NCI-H345 treated with DMSO at 0.1 percent for 48 hours (cell line): Measurements from ENCODE around the gene FGFR4.
"Not testable (repeated sequence)": the region's sequence is repeated elsewhere in the genome, so short reads cannot be mapped to it uniquely, and the experiment has no call there.

Experiments used
- DNase-seq: peaks from one replicate; lab custom pipeline; 2025; ENCODE audit not compliant: unreplicated experiment; lab: John Stamatoyannopoulos, UW

The FGFR4 gene

DNA sequence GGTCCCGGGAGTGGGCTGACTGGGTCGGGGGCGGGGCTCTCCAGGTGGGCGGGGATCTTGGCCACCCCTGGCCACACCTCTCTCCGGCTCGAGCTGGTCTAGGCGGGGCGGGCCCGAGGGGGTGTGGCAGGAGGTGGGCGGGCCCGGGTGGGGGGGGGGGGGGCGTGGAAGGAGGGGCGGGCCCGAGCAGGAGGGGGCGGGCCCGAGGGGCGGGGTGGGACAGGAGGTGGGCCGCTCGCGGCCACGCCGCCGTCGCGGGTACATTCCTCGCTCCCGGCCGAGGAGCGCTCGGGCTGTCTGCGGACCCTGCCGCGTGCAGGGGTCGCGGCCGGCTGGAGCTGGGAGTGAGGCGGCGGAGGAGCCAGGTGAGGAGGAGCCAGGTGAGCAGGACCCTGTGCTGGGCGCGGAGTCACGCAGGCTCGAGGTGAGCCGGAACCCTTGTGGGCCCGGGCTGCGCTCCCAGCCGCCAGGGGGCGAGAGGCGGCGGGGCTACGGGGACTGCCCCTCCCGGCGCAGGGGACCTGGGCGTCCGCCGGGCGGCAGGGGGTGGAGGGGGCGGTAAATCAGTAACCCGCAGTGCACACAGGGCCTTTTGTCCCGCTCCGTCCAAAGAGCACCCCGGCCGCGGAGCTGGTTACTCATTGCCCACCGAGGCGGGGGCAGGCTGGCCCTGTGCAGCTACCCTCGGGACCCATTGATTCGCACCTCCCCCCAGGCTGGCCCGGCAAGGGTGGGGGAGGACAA is at the start of gene FGFR4:
Gene FGFR4, plus strand, starts transcription at position 262 of the 744 bp plus-strand sequence. CDS start 2,688 bp downstream, outside the sequence.
- DNase-seq, result peak; percentile 45

DNA sequence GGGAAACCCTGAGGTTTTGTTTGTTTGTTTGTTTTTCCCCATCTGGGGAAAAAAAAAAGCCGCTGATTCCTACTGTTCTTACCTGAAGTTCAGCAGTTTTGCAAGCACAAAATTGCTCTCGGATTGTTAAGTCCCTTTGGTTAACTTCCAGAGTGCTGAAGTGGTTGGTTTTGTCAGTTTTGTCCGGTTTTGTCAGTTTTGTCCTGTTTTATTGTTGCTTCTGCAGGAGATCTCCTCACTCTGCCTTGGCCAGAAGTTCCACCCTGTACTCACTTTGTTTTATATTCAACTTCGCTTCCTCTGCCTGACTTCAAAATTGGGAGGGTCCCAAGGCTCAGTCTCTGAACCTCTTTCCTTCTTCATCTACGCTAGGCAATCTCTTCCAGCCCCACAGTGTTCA is 49.8 kb upstream of the FGFR4 start:
- no peak for DNase-seq

DNA sequence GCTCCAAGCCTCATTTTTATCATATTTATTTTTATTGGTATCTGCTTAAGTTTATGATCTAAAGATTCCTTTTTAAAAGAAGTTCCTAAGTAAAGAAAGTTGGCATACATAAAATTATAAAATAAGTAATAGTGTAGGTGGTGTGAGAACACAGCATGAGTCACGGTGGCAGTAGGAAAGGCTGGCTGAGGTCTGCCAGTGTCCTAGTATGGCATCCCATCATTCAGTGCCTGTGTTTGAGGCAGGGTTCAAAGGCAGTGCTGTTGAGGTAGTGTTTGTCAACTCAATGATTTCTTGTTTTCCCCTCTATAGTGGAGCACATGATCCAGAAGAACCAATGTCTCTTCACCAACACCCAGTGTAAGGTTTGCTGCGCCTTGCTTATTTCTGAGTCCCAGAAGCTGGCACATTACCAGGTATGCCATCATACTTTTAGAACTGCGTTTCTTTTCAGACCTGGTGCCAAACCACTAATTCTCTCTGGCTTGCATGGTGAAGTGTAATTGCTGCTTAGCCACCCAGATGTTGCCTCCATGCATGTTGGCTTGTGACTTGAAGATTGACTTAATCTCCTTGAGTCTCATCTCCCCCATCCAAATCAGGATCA is 45.8 kb upstream of the FGFR4 start:
- DNase-seq, result no peak

DNA sequence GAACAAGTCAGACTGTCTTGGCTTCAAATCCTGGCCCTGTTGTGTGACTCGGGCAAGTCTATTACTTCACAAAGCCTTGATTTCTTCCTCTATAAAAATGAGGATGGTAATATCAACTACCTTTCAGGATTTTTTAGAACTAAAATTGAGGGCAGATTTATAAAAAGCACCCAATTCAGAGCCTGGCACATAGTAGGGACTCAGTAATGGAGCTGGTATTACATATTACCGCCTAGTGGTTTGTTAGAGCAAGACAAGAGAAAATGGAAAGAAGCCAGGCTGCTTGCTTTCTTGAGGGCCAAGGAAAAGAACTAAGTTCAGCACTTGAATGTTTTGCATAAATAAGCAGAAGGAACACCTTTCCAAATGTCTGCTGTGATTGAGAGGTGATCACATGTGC is 44.8 kb upstream of the FGFR4 start:
- no peak for DNase-seq

DNA sequence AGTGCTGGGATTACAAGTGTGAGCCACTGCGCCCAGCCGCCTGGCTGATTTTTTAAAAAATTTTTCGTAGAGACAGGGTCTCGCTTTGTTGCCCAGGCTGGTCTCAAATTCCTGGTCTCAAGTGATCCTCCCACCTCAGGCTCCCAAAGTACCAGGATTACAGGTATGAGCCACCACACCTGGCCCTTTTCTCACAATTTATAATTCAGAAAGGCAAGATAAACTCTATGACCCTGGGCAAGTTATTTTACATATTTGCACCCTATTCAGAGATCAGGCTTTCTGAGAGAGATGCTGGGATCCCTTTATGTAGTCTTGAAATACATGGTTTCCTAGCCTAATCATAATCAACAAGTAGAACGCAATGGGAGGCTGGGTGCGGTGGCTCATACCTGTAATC is 43.6 kb upstream of the FGFR4 start:
- no peak for DNase-seq

DNA sequence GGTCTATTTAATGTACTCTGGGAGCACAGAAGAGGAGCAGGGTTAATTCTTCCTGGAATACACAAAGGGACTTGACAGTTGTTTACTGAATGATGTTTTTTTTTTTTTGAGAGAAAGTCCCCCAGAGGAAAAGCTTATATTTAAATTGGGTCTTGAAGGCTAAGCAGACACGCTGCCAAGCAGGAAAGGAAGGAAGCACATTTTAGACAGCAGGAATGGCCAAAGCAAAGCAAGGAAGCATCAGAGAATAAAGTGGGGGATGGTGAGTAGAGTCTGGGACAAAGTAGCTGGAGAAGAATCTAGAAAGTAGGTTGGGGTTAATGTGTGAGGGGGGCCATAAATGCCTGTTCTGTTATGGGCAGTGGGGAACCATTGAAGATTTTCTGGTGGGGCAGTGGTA is 42.8 kb upstream of the FGFR4 start:
- DNase-seq, result no peak

DNA sequence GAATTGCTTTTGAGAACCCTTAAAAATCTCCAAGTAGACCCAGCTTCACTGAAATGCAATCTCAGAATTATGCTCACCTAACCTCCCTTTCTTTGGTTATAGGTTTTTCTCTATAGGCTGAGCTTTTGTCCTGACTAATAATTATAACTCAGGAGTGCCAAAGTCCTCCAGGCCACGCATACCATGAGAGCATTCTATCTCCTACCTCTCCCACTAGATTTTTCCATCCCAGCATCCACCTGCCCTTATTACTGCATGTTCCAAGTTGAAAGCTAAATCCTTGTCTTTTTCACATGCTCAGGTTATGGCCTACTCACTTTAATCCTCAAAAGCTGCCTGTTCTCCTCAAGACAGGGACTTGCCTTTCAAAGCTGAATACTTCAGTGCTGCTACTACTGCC is 42.1 kb upstream of the FGFR4 start:
- no peak for DNase-seq

DNA sequence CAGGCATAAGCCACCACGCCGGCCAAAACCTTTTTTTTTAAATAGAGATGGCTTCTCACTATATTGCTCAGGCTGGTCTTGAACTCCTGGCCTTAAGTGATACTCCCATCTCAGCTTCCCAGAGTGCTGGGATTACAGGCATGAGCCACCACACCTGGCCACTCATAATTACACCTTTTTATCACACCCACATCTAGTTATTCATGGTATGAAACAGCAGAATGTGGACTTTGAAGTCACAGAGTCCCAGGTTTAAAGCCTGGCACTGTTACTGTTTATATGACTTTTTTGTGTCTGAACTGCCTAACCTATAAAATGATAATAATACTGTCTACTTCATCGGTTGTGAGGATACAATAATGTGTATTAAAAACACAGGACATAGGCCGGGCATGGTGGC is 41.1 kb upstream of the FGFR4 start:
- no peak for DNase-seq

DNA sequence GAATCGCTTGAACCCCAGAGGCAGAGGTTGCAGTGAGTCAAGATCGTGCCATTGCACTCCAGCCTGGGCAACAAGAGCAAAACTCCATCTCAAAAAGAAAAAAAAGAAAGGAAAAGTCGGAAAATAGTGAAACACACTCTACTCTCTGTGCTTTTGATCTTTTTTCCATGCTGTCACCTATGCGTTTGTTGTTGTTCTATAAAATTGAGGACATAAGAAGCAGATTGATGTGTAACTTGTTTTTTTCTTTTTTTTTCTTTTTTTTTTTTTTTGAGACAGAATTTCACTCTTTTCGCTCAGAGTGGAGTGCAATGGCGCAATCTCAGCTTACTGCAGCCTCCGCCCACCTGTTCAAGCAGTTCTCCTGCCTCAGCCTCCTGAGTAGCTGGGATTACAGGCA is 38.2 kb upstream of the FGFR4 start:
- not testable (repeated sequence) for DNase-seq

DNA sequence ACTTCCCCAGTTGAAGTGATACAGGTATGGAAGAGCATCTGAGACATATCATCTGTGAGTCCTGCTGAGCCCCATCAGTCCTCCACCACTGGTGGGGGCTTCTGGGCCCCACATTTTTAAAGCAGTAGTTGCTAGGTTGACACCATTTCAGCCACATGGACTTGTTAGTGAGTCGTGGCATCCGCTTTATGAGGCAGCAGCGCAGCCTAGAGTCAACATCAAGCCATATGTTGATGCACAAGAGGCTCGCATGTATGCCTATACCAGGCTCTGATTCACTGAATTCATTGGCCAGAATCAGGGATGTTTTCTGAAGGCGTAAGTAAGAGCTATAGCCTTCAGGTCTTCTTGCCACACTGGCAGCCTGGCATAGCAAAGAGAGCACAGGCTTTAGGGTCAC is 37.4 kb upstream of the FGFR4 start:
- DNase-seq, result no peak

DNA sequence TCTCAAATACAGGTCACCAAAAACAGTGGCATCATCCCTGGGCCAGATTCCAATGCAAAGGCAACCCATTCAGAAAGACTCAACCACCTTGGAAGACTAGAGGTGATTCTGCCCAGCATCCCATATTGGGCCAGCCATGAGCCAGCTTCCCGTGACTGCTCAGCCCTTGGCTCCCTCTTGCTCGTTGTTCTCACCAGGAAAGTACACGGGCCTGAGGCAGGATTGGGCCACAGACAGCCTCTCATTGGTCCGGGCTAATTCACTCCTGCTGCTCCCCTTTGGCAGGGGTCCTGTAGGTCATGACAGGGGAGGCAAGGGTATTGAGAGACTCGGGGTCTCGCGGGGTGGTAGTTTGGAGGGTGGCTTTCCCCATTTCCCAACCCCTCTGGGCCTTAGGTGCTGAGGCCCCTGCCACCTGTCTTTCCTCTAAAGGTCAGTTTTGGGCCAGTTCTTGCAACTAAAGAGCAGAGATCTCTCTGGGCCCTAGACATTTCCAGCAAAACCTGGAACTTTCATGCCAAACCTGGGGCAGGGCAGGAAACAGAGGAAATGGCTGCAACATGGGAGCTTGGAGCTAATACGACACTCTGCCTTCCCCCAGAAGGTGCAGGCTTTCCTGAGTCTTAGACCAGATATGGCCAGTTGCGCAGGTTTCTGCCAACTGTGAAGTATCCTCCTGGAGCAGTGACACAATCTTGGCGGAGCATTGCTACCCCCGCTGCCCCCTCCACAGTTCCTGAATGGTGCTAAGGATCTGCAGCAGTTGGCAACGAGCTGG is 22.0 kb upstream of the FGFR4 start:
- no peak for DNase-seq

DNA sequence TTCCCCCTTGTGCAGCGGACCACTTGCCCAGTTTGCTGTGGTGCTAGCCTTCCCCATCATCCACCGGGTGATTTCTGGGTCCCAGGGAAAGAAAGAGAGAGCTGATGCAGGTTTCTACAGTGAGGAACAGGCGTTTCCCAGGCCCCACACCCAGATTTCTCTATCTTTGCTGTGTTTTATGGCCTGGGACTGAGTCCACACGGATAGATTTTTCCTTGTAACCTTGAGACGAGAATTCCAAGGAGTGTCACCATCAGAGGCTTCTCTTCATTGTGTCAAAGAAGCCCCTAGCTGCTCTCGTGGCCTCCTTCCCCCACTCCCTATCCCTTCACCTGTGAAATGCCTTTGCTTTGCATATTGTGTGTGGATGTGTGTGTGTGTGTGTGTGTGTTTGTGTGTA is 21.2 kb upstream of the FGFR4 start:
- no peak for DNase-seq

DNA sequence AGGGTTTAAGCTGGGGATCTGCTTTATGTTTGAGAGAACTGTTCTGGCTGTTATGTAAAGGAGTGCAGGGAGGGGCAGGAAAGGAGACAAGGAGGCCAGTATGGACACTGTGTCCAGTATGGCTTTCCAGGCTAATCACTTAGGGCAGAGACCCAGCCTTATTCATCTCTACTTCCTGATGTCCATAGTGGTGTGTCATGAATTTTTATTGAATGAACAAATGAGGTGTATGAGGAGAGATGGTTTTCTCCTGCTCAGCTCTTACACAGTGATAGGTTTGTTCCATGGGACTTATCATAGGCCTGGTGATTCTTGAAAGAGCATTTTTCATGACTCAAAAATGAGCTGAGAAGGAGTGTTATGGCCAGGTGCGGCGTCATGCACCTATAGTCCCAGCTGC is 20.5 kb upstream of the FGFR4 start:
- no peak for DNase-seq

DNA sequence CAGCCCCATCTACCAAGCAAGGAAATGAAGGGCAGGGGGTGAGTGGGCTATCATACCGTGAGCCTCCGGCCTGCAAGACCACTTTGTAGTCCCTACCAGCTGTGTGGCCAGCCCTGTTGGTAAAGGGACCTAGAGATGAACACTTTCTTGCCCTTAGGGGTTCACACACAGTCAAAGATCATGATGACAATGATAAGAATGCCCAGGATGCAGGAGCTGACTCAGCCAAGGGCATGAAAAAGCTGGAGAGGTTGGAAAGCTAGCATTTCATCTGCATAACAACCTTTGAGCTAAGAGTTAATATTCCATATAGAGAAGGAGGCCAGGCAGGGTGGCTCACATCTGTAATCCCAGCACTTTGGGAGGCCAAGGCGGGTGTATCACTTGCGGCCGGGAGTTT is 19.2 kb upstream of the FGFR4 start:
- DNase-seq, result no peak

DNA sequence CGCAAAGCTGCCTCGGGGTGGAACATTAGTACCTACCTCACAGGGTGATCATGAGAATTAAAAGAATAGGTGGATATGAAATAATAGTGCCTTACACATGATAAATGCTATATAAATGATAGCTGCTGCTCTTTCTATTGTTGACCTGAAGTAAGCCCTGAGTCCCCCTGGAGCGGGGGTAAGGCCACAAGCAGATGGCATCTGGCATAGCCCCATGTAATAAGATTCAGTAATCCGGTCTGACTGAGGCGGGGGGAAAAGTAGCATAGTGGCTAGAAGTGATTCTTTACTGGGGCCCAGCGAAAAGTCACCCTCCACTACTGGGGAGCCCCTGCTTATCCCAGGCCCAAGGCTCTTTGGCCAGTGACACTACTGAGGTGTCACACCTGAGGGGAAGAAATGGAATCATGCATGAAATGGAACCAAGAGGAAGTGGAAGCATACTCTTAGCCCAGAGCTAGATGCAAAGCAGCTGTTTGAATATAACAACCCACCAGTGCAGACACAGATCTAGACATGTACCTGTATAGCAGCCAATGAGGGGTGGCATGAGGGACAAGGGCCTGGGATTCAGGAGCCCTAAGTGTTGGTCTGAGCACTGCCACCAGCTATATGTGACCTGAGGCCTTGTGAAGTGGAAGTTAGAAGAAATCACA is 16.1 kb upstream of the FGFR4 start:
- no peak for DNase-seq

DNA sequence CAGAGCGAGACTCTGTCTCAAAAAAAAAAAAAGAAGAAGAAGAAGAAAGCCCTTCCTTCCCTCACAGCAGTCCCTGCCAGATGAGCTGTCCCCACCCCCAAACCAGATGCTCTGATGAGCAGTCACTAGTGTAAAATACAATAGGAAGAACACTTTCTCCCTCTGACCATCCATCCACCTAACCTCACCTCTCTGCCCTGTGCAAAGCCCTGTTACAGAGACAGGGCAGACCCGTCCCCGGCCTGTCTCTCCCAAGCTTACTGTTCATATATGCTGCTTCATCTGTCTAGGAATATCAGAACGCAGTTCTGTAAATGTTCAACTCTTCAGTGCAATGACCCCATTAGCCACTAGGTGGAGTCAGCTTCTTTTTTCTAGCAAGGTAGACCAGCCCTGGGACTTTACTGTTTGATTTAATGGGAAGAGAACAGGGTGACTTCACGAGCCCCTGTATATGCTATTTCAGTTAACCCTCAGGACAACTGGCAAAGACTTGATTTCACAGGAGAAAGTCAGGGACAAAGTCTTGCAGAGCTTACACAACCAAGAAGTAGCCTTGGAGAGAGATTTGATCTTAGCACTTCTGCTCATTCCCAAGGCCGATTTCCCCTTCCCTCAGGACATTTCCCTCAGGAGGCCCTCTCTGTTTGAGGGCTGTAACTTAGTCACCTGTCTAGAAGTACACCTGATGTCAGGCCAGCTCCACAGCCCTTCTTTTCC is 14.9 kb upstream of the FGFR4 start:
- DNase-seq, result peak; percentile 58

DNA sequence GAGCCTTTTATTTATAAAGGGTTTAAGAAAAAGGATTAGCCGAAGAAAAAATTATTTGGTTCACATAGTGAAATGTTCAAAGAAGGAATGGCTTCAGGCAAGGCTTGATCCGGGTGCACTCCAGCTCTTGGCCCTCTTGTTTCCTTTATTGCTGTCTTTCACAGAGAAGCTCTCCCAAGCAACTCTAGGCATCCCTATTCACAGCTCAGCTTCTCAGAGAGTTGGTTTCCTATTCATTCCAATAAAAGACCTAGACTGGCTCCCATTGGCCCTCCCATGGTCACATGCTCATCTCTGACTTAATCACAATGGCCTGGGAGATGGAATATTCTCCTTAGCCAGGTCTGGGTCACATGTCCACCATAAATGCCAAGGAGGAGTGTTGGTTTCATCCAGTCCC is 9.4 kb upstream of the FGFR4 start:
- no peak for DNase-seq

DNA sequence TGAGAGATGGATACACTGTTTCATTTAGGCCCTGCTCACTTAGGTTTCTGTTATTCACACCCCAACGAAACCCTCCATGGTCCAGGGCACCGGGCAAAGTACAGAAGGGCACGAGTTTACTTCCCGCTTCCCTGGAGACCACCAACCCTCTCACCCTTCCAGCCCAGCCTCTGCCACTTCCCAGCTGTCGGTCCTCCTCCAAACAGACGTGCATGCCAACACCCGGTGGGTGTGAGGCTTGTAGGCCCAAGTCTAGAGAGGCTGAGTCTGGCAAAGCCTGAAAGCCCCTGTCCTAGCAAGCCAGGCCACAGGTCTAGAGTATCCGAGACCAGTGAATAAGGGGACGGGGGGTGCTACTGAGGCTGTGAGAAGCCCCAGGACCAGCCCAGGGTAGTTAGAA is 7.1 kb upstream of the FGFR4 start:
- no peak for DNase-seq

DNA sequence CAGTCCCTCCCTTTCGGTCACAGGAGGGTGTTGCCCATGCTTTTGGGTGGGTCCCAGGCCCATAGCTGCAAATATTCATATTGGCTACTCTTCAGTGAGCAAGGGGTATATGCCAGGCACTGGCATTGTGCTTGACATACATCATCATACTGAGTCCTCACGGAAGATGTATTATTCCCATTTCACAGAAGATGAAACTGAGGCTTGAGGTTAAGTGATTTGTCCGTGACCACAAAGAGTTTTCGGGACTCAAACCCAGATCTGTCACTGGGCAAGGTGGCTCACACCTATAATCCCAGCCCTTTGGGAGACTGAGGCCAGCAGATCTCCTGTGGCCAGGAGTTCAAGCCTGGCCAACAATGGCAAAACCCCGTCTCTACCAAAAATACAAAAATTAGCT is 6.5 kb upstream of the FGFR4 start:
- DNase-seq, result no peak

DNA sequence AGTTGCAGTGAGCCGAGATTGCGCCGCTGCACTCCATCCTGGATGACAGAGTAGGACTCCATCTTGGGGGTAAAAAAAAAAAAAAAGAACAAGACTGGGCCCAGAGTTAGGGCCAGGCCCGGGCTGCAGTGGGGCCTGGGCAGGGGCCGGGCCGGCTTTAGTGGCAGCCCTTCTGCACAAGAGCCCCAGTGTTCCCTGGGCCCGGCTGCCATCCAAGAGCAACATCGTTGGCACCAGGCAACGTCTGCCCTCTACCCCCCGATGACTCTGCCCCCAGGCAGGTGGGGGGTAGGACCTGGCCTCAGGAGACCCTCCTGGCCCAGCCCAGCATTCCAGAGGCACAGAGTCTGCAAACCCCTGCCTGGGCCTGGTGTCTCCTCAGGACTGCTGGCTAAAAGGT is 4.9 kb upstream of the FGFR4 start:
- no peak for DNase-seq

DNA sequence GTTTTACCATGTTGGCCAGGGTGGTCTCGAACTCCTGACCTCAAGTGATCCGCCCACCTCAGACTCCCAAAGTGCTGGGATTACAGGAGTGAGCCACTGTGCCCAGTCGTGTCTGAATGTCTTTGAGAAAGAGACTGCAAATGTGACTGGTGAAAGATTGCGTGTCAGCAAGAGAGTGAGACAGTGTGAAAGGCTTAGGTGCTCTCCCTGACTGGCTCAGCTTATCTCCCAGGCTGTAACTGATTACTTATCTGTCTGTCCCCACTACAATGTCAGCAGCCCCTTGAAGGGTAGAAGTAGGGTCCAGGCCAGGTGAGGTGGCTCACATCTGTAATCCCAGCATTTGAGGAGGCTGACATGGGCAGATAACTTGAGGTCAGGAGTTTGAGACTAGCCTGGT is 3.4 kb upstream of the FGFR4 start:
- DNase-seq, result no peak
